GM19467 (cell line): ENCODE measurements around the gene P4HB.
"Not testable (repeated sequence)": the region's sequence is repeated elsewhere in the genome, so short reads cannot be mapped to it uniquely, and the experiment has no call there.

ENCODE experiments used
- ATAC-seq: cut with Tn5 transposase; IDR thresholded peaks from one replicate; pipeline ENCODE4 v1.9.1; 2021; ENCODE audit warnings: mild to moderate bottlenecking, moderate library complexity; ENCODE audit not compliant: unreplicated experiment

The P4HB gene

DNA sequence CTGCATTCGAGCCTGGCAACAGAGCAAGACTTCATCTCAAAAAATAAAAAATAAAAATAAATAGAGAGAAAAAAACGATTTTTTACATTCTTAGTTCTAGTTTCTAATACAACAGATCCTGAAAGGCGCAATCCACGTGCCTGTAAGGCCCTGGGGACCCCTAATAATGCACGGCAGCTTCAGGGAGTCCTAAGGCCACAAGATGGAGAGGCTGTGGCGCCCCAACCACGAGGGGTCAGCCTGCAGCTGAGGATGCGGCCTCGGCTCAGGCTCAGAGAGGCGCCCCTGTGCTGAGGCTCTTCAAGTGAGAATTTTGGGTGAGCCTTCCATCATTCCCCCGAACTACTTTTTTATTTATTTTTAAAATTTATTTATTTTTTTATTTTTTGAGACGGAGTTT lies 10.9 kb downstream of the P4HB start:
- no peak for ATAC-seq

DNA sequence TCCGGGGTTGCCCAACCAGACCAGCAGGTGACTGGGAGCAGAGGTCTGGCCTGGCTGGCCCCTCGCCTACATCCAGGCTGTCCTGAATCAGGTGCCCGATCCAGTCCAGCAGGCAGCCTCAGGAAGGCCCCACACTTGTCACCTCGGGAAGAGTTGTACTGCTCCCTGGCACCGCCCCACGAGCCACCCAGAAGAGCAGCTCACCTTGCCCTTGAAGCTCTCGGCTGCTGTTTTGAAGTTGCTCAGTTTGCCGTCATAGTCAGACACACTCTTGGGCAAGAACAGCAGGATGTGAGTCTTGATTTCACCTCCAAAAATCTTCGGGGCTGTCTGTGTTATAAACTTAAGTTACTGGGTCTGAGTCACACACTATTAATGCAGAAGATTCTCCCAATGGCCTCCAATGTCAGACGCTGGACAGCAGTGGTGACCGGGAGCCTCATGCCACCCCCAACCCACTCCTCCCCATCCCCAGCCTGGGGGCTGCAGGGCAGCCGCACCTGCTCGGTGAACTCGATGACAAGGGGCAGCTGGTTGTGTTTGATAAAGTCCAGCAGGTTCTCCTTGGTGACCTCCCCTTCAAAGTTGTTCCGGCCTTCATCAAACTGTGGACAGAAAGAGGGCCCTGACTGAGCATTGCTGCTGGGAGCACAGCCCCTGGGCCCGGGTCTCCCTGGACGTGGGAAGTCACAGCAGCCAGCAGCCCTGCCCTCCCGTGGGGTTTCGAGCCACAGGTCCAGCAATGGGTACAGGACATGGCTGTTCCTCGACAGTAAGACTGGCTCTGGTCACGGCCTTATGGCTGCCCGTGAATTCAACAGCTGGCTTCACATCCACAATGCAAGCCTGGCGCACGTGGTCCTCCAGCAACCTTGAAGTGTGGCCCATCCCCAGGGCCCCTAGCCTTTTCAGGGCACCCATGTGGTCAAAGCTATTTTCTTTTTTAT lies 13.3 kb downstream of the P4HB start:
- no peak for ATAC-seq

DNA sequence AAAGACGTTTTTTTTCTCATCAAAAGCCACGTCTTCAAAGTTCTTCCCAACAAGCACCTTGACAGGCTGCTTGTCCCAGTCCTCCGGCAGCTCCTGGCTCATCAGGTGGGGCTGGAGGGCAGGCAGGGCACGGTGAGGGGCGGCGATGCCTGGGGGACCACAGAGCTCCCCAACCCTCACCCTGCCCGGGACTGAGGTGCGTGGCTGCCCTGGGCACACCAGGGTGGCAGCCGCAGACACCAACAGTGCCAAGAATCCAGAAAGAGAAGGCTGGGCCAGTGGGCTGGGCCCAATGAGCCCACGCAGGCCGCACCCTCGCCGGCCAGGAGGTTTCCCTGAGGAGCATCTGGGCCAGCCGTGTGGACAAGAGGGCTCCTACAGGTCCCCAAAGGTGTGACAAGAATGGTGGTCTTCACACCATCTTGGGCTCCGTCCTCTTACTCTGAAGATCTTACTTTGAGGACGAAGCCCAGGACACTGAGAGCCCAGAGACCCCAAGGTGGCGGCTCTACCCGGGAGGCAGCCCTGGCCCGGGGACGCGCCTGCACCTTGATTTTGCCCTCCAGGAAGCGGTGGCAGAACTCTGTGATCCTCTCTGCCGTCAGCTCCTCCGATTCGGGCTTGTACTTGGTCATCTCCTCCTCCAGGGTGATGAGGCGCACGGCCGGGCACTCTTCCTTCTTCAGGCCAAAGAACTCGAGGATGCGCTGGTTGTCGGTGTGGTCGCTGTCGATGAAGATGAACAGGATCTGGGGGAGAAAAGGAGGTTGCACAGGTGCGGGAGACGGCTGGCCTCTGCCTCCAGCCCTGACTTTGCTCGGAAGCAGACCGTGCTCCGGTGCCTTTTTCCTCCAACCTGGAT lies 14.2 kb downstream of the P4HB start:
- ATAC-seq, result no peak

DNA sequence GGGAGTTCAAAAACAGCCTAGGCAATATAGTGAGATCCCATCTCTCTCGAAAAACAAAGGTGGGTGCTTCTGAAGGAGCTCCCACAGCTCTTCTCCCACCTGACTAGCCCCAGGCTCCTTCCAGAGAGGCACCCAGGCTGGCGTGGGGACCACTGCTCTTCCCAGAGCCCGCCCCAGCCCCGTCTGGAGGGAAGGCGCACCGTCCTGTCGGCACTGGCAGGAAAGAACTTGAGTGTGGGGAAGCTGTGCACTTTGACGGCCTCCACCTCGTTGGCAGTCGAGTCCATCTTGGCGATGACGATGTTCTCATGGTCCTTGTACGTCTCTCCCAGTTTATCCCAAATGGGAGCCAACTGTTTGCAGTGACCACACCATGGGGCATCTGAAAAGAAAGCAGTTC lies 15.0 kb downstream of the P4HB start:
- ATAC-seq, result no peak

DNA sequence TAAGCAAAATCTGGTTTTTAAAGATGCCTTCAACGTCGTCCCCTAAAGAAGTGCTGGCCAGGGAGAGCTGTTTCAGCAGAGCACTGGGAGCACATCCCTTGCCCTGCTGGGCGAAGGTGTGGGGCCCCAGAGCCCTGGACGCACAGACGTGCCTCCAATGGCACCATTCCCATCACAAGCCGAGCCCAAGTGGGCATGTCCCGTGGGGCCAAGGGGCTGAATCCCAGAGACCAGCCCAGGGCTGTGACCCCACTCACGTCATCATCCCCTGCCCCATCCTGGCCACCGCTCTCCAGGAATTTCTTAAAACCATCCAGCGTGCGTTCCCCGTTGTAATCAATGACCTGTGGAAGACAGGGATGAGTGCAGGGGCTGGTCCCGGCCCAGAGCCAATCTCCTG lies 15.4 kb downstream of the P4HB start:
- no peak for ATAC-seq

DNA sequence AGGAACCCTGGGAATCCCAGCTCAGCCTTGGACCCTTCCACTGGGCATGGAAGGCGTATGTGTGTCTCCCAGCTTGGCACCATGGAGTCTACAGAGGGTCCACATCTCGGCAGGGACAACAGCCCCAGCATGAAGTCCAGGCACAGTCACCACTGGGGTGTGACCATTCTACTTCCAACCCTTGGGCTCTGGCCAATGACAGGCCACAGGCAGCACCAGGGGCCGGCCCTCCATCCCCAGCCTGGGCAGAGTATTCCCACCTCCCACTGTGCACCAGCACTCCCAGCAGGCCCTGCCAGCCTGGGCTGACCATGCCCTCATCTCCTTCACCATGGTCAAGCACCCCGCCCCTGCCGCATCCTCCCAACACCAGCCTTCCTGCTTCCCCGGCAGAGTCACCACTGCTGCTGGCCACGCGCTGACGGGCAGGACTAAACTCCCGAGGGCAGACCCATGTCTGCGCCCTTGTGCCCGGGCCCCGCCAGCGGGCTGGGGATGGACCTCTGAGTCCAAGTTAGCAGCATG lies 15.9 kb downstream of the P4HB start:
- no peak for ATAC-seq

DNA sequence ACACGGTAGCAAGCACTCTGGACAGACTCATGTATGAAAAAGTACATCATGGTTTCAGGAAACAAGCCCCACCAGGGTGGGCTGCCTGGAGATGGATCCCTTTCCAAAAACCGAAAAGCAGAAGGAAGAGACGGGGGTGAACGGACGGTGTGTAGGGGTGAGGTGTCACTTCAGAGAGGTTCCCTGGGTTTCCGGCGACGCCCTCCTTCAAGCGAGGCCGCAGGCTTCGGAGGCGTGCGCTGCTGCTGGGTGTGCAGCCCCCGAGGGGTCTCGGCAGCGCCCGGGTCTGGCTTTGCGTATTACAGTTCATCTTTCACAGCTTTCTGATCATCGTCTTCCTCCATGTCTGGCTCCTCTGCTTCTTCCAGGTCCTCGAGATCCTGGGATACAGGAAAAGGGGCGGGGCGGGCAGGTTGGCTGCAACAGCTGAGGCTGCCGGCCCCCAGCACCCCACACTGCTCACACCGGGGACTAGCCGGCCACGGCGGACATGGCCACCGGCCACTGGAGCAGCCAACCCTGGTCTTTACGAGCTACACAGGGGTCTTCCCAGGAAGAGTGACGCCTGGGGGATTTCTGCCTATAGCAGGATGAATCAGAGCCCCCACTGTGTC lies 16.5 kb downstream of the P4HB start:
- ATAC-seq, result no peak

DNA sequence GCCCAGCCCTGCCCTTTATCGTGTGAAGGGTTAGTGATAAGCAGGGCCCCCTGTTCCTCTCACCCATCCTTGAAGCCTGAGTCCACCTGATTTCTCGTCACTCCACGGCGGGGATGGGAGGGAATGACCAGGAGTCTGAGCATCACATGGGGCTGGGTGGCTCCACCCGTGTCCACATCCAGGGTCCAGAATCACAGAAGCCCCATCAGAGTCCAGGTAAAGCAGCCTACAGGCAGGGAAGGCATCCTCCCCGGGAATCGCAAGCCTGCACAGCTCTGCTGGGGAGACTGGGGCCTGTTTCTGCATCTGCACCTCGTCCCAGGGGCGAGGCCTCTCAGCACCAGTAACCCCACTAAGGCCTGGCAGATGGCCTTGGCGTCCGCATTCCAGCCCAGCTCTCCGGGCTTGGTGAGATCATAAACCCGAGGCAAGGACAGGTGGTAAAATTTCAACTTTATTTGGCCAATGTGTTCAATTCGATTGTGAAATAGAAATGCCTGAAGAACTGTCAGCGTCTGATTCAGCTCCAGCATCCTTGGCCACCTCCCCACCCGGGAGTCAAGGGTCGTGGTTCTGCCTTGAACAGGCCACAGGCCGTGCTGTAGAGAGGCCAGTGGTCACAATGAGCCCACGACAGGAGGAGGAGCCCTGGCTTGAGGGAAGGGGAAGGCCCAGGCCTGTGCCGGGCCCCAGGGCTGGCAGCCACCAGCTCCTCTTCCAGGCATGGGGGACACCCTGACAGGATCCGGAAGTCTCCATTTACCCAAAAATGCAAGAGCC lies 17.4 kb downstream of the P4HB start:
- ATAC-seq, result no peak

DNA sequence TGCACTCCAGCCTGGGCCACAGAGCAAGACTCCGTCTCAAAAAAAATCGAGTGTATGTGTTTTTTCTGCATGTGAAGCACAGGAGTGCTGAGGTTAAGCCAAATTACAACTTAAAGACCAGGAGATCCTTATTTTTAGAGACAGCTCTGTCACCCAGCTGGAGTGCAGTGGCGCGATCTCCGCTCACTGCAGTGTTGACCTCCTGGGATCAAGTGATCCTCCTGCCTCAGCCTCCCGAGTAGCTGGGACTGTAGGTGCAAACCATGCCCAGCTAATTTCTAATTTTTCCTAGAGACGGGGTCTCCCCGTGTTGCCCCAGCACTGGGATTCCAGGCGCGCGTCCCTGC lies 18.0 kb downstream of the P4HB start:
- ATAC-seq, result no peak

DNA sequence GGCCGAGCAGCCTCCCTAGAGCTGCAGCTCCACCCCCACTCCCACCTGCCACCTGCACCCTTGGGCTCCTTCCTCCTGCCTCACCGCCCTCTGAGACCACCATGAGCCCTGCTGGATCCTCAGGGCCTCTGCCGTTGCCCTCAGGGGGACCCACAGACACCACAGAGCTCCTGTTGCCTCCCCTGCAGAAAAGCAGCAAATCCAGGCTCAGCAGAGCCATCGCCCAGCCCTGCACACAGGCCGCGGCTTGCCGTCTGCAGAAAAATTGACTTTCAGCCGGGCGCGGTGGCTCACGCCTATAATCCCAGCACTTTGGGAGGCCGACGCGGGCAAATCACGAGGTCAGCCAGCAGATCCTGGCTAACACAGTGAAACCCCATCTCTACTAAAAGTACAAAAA lies 18.5 kb downstream of the P4HB start:
- no peak for ATAC-seq

DNA sequence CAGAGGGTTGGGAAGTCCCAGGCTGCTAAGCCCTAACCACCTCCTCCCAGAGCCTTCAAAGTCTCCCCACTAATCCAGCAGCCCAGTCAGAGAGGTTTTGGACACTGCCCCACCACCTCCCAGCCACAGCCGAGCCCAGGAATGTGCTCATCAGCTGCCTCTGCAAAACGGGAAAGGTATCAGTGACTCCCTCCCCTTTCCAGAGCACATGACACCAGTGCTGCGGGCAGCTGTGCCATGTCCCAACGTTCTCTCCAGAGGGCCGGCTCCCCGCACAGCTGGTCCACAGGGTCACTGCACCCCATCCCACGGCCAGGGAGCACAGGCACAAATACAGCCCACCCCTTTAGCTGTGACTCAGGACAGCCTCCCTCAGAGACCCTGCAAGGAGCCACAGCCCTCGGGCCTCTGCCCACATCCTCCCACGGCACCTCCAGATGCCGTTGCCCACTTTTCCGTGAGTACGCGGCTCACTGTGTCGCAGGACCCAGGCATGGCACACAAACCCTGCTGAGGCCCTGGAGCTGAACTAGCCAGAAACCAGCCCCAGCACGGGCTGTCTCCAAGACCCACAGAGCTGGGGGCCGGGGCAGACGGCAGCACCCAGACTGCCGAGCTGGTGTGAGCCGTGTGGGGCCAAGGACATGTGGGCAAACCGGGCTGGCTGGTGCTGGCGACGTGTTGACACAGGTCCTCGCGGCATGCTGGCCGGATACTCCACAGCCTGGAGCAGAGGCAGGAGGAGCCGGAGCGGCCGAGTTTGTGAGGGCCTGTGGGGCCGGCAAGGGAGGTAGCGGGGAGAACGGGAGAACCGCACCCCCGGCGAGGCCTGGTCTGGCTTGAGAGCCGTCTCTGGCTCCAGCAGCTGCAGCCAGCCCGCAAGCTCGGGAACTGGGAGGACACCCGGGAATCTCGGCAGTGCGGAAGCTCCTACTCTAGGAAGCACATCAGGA lies 19.2 kb downstream of the P4HB start:
- no peak for ATAC-seq

DNA sequence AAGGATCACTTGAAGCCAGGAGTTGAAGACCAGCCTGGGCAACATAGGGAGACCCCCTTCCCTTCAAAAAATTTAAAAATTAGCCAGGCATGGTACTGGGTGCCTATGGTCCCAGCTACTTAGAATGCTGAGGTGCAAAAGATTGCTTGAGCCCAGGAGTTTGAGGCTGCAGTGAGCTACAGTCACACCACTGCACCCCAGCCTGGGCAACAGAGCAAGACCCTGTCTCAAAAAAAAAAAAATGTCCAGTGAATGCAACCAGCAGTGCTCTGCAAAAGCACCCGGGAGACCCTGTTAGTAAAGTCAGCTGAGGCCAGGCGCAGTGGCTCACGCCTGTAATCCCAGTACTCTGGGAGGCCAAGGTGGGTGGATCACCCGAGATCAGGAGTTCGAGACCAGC lies 20.3 kb downstream of the P4HB start:
- ATAC-seq, result not testable (repeated sequence)

DNA sequence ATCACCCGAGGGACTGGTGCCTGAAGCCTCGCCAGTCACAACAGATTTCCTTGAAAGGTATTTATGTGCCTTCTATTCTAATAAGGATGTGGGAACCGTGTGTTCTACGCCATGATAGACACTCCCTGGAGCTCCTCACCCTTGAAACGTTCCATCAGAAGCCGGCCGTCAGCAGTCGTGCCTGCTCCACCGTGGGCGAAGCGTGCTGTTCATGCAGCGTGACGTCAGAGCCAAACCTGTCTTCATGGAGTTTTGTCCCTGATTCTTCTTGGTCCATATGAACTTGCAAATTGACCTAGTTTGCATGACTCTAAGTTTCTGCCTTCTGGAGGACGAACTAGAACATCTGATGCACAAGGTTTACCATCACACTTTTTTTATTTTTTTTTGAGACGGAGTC lies 21.0 kb downstream of the P4HB start:
- ATAC-seq, result no peak

DNA sequence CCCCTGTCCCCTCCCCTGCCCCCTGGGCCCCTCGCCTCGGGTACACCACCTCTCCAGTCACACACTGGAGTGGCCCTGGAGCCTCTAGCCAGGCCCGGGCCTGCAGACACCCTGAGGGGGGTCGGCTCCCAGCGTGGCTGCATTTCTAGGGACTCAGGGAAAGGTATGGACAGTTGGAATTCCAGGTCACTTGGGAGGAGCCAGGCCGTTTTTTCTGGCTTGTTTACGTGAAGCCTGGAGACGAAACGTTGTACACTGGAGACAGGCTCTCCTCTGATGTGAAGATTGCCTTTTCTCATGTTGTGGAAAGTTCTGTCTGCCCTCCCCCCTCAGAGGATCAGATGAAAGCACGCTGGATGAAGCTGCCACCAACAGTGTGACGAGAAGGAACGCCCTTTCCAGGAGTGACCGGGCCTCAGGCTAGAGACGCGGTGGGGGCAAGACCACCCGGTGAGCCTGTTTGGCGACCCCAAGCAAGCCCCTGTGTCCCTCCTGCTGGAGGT lies 21.5 kb downstream of the P4HB start:
- ATAC-seq, result no peak

DNA sequence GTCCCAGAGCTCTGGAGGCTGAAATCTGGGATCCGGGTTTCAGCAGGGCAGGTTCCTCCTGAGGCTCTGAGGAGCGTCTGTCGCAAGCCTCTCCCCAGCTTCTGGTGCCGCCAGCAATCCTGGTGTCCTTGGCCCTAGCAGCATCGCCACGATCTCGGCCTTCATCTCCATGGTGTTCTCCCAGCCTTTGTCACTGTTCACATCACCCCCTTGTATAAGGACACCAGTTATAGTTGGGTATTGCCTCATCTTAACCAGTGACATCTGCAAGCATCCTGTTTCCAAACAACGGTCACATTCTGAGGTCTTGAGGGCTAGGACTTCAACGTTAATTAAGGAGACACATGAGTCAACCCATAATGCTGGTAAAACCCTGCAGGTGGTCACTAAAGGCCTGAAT lies 22.7 kb downstream of the P4HB start:
- ATAC-seq, result no peak

DNA sequence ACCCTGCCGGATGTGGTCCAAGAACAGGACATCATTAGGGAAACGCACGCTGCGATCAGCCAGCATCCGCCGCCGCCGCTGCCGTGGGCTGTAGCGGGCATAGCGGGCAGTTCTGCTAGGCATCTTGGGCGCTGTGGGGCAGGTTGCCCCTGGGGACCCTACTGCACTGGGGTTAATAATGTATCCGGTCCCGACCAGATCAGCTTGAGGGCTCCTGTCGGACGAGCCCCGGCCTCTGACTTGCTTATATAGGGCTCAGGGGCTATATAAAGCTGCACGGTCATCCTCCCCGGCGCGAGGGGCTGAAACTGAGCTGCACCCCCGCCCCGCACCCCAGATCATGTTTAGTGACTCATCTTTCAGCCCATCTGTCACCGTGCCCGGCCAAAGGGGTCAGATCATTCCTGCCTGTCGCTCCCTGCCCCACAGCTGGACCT lies 25.5 kb downstream of the P4HB start, which contains the start of gene PPP1R27:
PPP1R27 (minus strand) TSS at position 220 of the 437 bp plus-strand sequence; CDS start at position 123, 97 bp downstream.
- ATAC-seq, result no peak

DNA sequence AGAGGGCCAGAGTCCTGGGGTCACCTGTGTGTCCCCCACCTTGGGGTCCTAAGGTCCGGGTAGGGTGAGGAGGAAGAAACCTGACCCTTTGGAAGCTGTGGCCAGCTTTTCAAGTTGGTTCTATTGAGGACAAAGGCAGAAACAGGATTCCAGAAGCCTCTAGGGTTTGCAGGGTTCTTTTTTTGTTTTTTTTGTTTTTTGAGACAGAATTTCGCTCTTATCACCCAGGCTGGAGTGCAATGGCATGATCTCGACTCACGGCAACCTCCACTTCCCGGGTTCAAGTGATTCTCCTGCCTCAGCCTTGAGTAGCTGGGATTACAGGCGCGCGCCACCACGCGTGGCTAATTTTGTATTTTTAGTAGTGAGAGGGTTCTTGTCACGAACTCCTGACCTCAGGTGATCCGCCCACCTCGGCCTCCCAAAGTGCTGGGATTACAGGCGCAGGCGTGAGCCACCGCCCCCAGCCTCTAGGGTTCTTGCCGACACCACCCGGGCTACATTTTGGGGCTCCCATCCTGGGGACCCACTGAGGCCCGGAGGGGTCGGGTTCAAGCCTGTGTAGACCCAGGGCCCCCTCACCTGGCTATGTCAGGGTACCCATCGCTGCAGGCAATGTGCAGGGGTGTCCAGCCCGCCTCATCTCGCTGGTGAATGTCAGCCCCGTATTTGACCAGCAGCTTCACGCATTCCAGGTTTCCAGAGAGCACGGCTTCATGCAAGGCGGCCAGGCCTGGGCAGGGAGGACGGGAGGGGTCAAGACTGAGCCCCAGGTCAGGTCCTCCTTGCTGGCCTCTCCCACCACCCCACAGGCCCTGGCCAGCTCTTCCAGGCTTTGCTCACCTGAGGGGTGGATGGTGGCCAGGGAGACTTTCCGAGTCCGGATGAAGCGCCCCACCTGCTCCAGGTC lies 26.2 kb downstream of the P4HB start:
- ATAC-seq, result no peak
